Smooth muscle cell (in vitro differentiated cells): ENCODE results near the gene NWD2. TPM values are rescaled to one million over a fixed set of nuclear protein-coding genes. Genes with fewer than 3 reads are reported as not detected.

Experiments used
- DNase-seq: peaks from one replicate; lab custom pipeline; 2025; ENCODE audit not compliant: unreplicated experiment; lab: John Stamatoyannopoulos, UW
- H2AFZ ChIP-seq: fragments of 200-600 bp; sonication (generic); 2 replicates; pipeline ENCODE4 v1.6.0; 2016; ENCODE audit warnings: antibody characterized with exemption, low read depth, mild to moderate bottlenecking
- H3F3A ChIP-seq: fragments of 200-600 bp; sonication (generic); 2 replicates; pipeline ENCODE4 v1.6.0; 2017; ENCODE audit warnings: antibody characterized with exemption, low read depth
- H3K27ac ChIP-seq: fragments of 200-600 bp; sonication (generic); 2 replicates; pipeline ENCODE4 v1.5.1; 2016; ENCODE audit warnings: low read depth, mild to moderate bottlenecking
- H3K27me3 ChIP-seq: fragments of 200-600 bp; sonication (generic); 2 replicates; pipeline ENCODE4 v1.6.1; 2016; ENCODE audit warnings: low read depth, mild to moderate bottlenecking
- H3K36me3 ChIP-seq: fragments of 200-600 bp; sonication (generic); 2 replicates; pipeline ENCODE4 v1.5.1; 2016; ENCODE audit warnings: low read depth
- H3K4me1 ChIP-seq: fragments of 200-600 bp; sonication (generic); 2 replicates; pipeline ENCODE4 v1.5.1; 2016; ENCODE audit warnings: low read depth
- H3K4me2 ChIP-seq: fragments of 200-600 bp; sonication (generic); 2 replicates; pipeline ENCODE4 v1.6.0; 2016; ENCODE audit warnings: mild to moderate bottlenecking
- H3K4me3 ChIP-seq: fragments of 200-600 bp; sonication (generic); 2 replicates; pipeline ENCODE4 v1.5.1; 2016; ENCODE audit warnings: mild to moderate bottlenecking
- H3K79me2 ChIP-seq: fragments of 200-600 bp; sonication (generic); 2 replicates; pipeline ENCODE4 v1.6.0; 2016; ENCODE audit warnings: low read depth, mild to moderate bottlenecking
- H3K9ac ChIP-seq: fragments of 200-600 bp; sonication (generic); 2 replicates; pipeline ENCODE4 v1.6.0; 2016; ENCODE audit warnings: low read depth
- H3K9me3 ChIP-seq: fragments of 200-600 bp; sonication (generic); replicated peaks from 2 replicates; pipeline ENCODE4 v1.5.1; 2016; ENCODE audit warnings: low read depth
- H4K20me1 ChIP-seq: fragments of 200-600 bp; sonication (generic); 2 replicates; pipeline ENCODE4 v1.6.0; 2016; ENCODE audit warnings: low read depth
- WGBS: methylation state at CpG from one replicate; pipeline ENCODE4 v1.1.7; 2016; ENCODE audit warnings: low lambda C conversion rate; 5-methylcytosine and 5-hydroxymethylcytosine counted together
- polyA plus RNA-seq: library from polyadenylated mRNA; unstranded; fragments of >200 nt; fragmentation: Nextera tagmentation; extraction: Ambion mirVana; gene quantifications from 2 replicates; pipeline ENCODE4 v1.2.1, GENCODE V29; 2016
- total RNA-seq: library from RNA; depleted of rRNA; stranded (reverse); fragments of >200 nt; gene quantifications from 2 replicates; pipeline ENCODE4 v1.2.3, GENCODE V29; 2014
- TF ChIP-seq, protein P1 (sequence below): fragments of 200-600 bp; sonication (generic); IDR thresholded peaks from 2 replicates; pipeline ENCODE4 v1.5.1; 2017; ENCODE audit warnings: borderline replicate concordance, mild to moderate bottlenecking, antibody characterized with exemption; ENCODE audit not compliant: insufficient read depth, poor library complexity, severe bottlenecking

Gene NWD2
- total and polyA plus RNA-seq, 2 experiments from 2014 or later = not detected

DNA sequence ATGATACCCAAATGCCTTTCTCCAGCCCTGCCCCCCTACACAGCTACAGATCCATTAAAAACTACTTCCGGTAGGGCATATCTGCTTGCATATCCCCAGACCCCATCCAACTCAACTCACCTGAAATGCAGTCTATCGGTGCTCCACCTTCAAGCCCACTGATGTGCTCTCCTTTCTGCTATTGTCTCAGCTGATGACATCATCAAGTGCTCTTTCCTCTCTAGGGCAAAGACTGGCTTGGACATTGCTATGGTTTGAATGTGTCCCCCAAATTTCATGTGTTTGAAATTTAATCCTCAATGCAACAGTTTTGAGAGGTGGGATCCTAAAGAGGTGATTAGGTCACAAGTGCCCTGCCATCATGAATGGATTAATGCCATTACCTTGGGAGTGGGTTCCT is 229.3 kb downstream of the NWD2 start:
- Histone ChIP-seq H3K36me3 (no peaks in the 10 kb centered on the region), H3K4me3 (no peak overlapping the region), H2AFZ (no peak overlapping the region), H4K20me1 (no peaks in the 10 kb centered on the region), H3K4me2 (no peak overlapping the region), H3K4me1 (no peaks in the 10 kb centered on the region), H3K27ac (no peak overlapping the region), H3K9me3 (no peaks in the 10 kb centered on the region), H3K9ac (no peak overlapping the region), H3F3A (no peaks in the 10 kb centered on the region), H3K79me2 (no peaks in the 10 kb centered on the region), H3K27me3 (no peaks in the 10 kb centered on the region)
- no peak for DNase-seq
- 96% methylated on average over 2 of the region's 2 CpGs for WGBS
- TF ChIP-seq, protein P1, sequence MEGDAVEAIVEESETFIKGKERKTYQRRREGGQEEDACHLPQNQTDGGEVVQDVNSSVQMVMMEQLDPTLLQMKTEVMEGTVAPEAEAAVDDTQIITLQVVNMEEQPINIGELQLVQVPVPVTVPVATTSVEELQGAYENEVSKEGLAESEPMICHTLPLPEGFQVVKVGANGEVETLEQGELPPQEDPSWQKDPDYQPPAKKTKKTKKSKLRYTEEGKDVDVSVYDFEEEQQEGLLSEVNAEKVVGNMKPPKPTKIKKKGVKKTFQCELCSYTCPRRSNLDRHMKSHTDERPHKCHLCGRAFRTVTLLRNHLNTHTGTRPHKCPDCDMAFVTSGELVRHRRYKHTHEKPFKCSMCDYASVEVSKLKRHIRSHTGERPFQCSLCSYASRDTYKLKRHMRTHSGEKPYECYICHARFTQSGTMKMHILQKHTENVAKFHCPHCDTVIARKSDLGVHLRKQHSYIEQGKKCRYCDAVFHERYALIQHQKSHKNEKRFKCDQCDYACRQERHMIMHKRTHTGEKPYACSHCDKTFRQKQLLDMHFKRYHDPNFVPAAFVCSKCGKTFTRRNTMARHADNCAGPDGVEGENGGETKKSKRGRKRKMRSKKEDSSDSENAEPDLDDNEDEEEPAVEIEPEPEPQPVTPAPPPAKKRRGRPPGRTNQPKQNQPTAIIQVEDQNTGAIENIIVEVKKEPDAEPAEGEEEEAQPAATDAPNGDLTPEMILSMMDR = no peak

DNA sequence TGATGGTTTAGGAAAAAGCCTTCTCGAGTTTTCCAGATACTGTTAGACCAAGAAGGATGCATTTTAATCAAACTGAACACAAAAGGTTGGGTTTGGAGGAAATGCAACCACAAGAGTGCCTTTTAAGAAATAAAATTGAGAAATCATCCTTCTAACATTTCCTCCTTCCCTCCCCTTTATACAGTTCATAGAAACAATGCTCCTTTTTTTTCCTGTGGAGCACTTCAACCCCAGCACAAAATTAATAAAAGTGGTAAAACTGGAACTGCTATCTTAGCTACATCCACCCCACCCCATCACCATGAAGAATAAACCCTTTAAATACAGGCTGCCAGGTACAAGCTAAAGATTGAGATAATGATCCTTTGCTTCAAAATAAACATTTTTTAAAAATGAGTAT is 230.5 kb downstream of the NWD2 start:
- Histone ChIP-seq H3K9me3 (no peaks in the 10 kb centered on the region), H3K4me2 (no peak overlapping the region), H3K9ac (no peak overlapping the region), H2AFZ (no peak overlapping the region), H4K20me1 (no peaks in the 10 kb centered on the region), H3K4me3 (no peak overlapping the region), H3K27ac (no peak overlapping the region), H3K79me2 (no peaks in the 10 kb centered on the region), H3K27me3 (no peaks in the 10 kb centered on the region), H3K4me1 (no peaks in the 10 kb centered on the region), H3K36me3 (no peaks in the 10 kb centered on the region), H3F3A (no peaks in the 10 kb centered on the region)
- WGBS = 86% methylated on average over 1 of the region's 1 CpG
- DNase-seq = no peak
- TF ChIP-seq, protein P1 = no peak

DNA sequence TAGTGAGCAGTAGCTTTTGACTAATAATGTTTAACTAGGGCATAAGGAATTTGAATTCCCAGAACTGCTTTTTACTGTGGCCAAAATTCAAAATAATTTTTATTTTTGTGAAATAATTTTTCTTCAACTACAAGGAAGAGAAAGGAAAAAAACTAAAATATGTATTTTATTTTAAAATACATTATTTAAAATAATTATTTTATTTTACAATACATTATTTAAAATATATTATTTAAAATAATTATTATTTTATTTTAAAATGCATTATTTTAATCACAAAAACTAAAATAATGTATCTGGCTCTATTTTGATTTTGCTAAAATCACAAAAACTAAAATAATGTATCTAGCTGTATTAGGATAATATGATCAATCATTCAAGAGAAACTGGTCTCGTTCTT is 231.2 kb downstream of the NWD2 start:
- no peak overlapping the region for H3K9ac ChIP-seq
- no peaks in the 10 kb centered on the region for H3K79me2 ChIP-seq

DNA sequence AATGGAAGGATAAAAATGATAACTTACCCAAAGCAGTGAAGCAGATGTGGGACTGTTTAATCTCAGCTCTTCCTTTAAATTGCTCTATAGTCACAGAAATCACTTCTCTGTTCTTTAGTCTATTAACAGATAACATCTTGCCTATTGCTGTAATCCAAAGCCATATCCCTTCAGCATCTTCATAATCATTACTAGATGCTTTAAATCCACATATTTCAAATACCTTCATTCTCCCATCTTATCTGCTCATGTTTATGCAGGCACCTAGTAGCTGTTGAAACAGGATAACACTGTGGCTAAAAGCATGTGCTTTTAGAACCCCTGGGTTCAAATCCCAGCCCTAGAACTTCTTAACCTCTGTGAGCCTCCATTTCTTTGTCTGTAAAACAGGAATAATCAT is 231.7 kb downstream of the NWD2 start:
- Histone ChIP-seq H3K9me3 (no peaks in the 10 kb centered on the region), H3K4me3 (no peak overlapping the region), H3K27ac (no peak overlapping the region), H3K9ac (no peak overlapping the region), H2AFZ (no peak overlapping the region), H3K79me2 (no peaks in the 10 kb centered on the region), H3K4me2 (no peak overlapping the region), H3K36me3 (no peaks in the 10 kb centered on the region), H4K20me1 (no peaks in the 10 kb centered on the region), H3F3A (no peaks in the 10 kb centered on the region), H3K4me1 (no peaks in the 10 kb centered on the region), H3K27me3 (no peaks in the 10 kb centered on the region)
- no peak for DNase-seq
- TF ChIP-seq, protein P1 = no peak

More for the DNA sequence above, 231.2 kb downstream of the NWD2 start:
- no peaks in the 10 kb centered on the region for H3F3A ChIP-seq
- no peaks in the 10 kb centered on the region for H3K4me1 ChIP-seq
- H3K27me3 ChIP-seq = no peaks in the 10 kb centered on the region
- no peaks in the 10 kb centered on the region for H4K20me1 ChIP-seq
- no peaks in the 10 kb centered on the region for H3K36me3 ChIP-seq
- H3K27ac ChIP-seq = no peak overlapping the region
- no peak overlapping the region for H2AFZ ChIP-seq
- H3K4me3 ChIP-seq = no peak overlapping the region
- H3K4me2 ChIP-seq = no peak overlapping the region
- TF ChIP-seq, protein P1 = no peak
- WGBS = 91% methylated on average over 1 of the region's 1 CpG
- no peak for DNase-seq
- no peaks in the 10 kb centered on the region for H3K9me3 ChIP-seq
